HEK293 (cell line): ENCODE results near the gene PABPN1L.

Experiments used
- YY1 ChIP-seq: fragments of 450-650 bp; formaldehyde crosslinking; IDR thresholded peaks from 2 replicates; pipeline ENCODE4 v1.5.1; 2018; ENCODE audit warnings: missing biosample characterization, missing genetic modification characterization
- ZBTB20 ChIP-seq: fragments of 450-650 bp; formaldehyde crosslinking; IDR thresholded peaks from 2 replicates; pipeline ENCODE4 v1.5.1; 2016; ENCODE audit warnings: missing biosample characterization, missing genetic modification characterization
- ZNF121 ChIP-seq: fragments of 450-650 bp; formaldehyde crosslinking; IDR thresholded peaks from 2 replicates; pipeline ENCODE4 v1.5.1; 2016; ENCODE audit warnings: missing biosample characterization, missing genetic modification characterization
- TF ChIP-seq, protein P1 (sequence below): fragments of 450-650 bp; formaldehyde crosslinking; IDR thresholded peaks from 2 replicates; pipeline ENCODE4 v1.5.1; 2016; ENCODE audit warnings: missing biosample characterization, missing genetic modification characterization
- TF ChIP-seq, protein P2 (sequence below): fragments of 450-650 bp; formaldehyde crosslinking; IDR thresholded peaks from 2 replicates; pipeline ENCODE4 v1.5.1; 2016; ENCODE audit warnings: missing biosample characterization, missing genetic modification characterization
- TF ChIP-seq, protein P3 (sequence below): fragments of 450-650 bp; formaldehyde crosslinking; IDR thresholded peaks from 2 replicates; pipeline ENCODE4 v1.5.1; 2016; ENCODE audit warnings: missing biosample characterization, missing genetic modification characterization, low read depth

DNA sequence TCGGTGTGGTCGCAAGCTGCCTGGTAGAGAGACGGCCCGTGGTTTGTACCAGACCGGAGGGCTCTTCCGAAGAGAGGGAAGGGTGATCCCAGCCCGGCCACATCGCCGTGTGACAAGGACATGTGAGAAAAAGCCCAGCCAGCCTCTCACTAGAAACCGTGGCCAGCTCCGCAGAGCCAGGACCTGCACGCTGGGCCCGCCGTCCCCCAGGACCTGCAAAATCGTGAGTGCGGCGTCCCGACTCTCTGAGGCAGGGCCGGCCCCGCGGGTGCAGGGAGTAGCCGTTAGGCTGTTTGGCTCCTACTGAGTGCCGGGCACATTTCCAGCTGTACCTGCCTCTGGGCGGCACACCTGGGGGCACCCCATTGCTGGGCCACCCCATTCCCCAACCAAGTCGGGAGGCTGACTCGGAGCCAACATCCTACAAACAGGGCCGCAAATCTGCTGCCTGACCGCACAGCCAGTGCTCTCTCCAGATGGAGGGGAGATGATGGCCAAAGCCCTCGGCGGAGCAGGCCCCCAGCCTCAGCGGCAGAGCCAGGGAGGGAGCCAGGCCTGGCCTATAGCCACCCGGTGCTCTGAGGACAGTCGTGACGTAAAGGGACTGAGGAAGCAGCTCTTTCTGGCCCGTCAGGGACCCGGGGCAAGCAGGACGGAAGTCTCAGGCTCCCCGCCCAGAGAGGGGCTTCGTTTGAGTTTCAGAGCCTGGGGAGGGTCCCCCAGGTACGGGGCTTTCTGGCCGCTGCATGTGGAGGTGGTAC is 33.6 kb upstream of the PABPN1L start:
- TF ChIP-seq, protein P1, sequence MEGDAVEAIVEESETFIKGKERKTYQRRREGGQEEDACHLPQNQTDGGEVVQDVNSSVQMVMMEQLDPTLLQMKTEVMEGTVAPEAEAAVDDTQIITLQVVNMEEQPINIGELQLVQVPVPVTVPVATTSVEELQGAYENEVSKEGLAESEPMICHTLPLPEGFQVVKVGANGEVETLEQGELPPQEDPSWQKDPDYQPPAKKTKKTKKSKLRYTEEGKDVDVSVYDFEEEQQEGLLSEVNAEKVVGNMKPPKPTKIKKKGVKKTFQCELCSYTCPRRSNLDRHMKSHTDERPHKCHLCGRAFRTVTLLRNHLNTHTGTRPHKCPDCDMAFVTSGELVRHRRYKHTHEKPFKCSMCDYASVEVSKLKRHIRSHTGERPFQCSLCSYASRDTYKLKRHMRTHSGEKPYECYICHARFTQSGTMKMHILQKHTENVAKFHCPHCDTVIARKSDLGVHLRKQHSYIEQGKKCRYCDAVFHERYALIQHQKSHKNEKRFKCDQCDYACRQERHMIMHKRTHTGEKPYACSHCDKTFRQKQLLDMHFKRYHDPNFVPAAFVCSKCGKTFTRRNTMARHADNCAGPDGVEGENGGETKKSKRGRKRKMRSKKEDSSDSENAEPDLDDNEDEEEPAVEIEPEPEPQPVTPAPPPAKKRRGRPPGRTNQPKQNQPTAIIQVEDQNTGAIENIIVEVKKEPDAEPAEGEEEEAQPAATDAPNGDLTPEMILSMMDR (tag by site-specific recombination), result no peak
- TF ChIP-seq, protein P2, sequence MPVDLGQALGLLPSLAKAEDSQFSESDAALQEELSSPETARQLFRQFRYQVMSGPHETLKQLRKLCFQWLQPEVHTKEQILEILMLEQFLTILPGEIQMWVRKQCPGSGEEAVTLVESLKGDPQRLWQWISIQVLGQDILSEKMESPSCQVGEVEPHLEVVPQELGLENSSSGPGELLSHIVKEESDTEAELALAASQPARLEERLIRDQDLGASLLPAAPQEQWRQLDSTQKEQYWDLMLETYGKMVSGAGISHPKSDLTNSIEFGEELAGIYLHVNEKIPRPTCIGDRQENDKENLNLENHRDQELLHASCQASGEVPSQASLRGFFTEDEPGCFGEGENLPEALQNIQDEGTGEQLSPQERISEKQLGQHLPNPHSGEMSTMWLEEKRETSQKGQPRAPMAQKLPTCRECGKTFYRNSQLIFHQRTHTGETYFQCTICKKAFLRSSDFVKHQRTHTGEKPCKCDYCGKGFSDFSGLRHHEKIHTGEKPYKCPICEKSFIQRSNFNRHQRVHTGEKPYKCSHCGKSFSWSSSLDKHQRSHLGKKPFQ (tag by site-specific recombination), result no peak
- no peak for TF ChIP-seq YY1 (tag by site-specific recombination)
- no peak for TF ChIP-seq ZBTB20 (tag by site-specific recombination)
- no peak for TF ChIP-seq ZNF121 (tag by site-specific recombination)
- TF ChIP-seq, protein P3, sequence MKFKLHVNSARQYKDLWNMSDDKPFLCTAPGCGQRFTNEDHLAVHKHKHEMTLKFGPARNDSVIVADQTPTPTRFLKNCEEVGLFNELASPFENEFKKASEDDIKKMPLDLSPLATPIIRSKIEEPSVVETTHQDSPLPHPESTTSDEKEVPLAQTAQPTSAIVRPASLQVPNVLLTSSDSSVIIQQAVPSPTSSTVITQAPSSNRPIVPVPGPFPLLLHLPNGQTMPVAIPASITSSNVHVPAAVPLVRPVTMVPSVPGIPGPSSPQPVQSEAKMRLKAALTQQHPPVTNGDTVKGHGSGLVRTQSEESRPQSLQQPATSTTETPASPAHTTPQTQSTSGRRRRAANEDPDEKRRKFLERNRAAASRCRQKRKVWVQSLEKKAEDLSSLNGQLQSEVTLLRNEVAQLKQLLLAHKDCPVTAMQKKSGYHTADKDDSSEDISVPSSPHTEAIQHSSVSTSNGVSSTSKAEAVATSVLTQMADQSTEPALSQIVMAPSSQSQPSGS (tag by site-specific recombination), result no peak
